Skeletal muscle satellite cell (primary cell): ENCODE data around the gene SSPN.

Source experiments
- H3K27me3 ChIP-seq: 2 replicates; pipeline ENCODE4 v1.7.0; 2013; ENCODE audit warnings: low read length; ENCODE audit not compliant: control insufficient read depth, insufficient read depth
- H3K36me3 ChIP-seq: 2 replicates; pipeline ENCODE4 v1.7.0; 2013; ENCODE audit warnings: mild to moderate bottlenecking, control low read depth, low read length; ENCODE audit not compliant: insufficient read depth
- H3K4me1 ChIP-seq: 2 replicates; pipeline ENCODE4 v1.7.0; 2013; ENCODE audit warnings: low read length; ENCODE audit not compliant: control insufficient read depth, insufficient read depth
- H3K4me2 ChIP-seq: 2 replicates; pipeline ENCODE4 v1.7.0; 2013; ENCODE audit warnings: mild to moderate bottlenecking, low read length
- H3K4me3 ChIP-seq: 2 replicates; pipeline ENCODE4 v1.7.0; 2013; ENCODE audit warnings: low read length
- H3K9ac ChIP-seq: 2 replicates; pipeline ENCODE4 v1.7.0; 2013; ENCODE audit warnings: mild to moderate bottlenecking, low read depth, low read length, moderate library complexity
- H3K9me3 ChIP-seq: replicated peaks from 2 replicates; pipeline ENCODE4 v1.7.0; 2013; ENCODE audit warnings: mild to moderate bottlenecking, control low read depth, low read length

SSPN gene

GRCh38 chr12:26188641-26189040 lies 6.7 kb upstream of the SSPN start:
- Histone ChIP-seq H3K9me3 (no peaks in the 10 kb centered on the region), H3K4me3 (no peak overlapping the region), H3K4me1 (peaks cover 20% of the 10 kb centered on the region), H3K9ac (no peak overlapping the region), H3K27me3 (no peaks in the 10 kb centered on the region), H3K36me3 (no peaks in the 10 kb centered on the region), H3K4me2 (no peak overlapping the region)

GRCh38 chr12:26192142-26192541 lies 3.2 kb upstream of the SSPN start:
- Histone ChIP-seq H3K4me3 (no peak overlapping the region), H3K4me2 (no peak overlapping the region), H3K36me3 (no peaks in the 10 kb centered on the region), H3K27me3 (no peaks in the 10 kb centered on the region), H3K9me3 (no peaks in the 10 kb centered on the region), H3K4me1 (peaks cover 32% of the 10 kb centered on the region), H3K9ac (no peak overlapping the region)

- no peaks in the 10 kb centered on the region for H3K9me3 ChIP-seq
- H3K4me2 ChIP-seq: no peak overlapping the region
- no peak overlapping the region for H3K9ac ChIP-seq
- H3K27me3 ChIP-seq: no peaks in the 10 kb centered on the region
- no peak overlapping the region for H3K4me3 ChIP-seq
- H3K4me1 ChIP-seq: peaks cover 27% of the 10 kb centered on the region
- no peaks in the 10 kb centered on the region for H3K36me3 ChIP-seq
Measured at GRCh38 chr12:26193539-26193938, 1.8 kb upstream of the SSPN start.

GRCh38 chr12:26195641-26196420 lies 458 bp downstream of the SSPN start:
- Histone ChIP-seq H3K36me3 (no peaks in the 10 kb centered on the region), H3K4me1 (peaks cover 32% of the 10 kb centered on the region), H3K27me3 (no peaks in the 10 kb centered on the region), H3K4me2 (peak overlapping the region; percentile 95), H3K4me3 (peak overlapping the region; percentile 76), H3K9me3 (no peaks in the 10 kb centered on the region), H3K9ac (peak overlapping the region; percentile 84)

GRCh38 chr12:26196421-26196716 lies 996 bp downstream of the SSPN start:
- peak overlapping the region; percentile 84 for H3K9ac ChIP-seq
- peak overlapping the region; percentile 76 for H3K4me3 ChIP-seq

GRCh38 chr12:26197832-26198231 lies 2.5 kb downstream of the SSPN start:
- Histone ChIP-seq H3K36me3 (no peaks in the 10 kb centered on the region), H3K4me2 (no peak overlapping the region), H3K4me1 (peaks cover 32% of the 10 kb centered on the region), H3K4me3 (no peak overlapping the region), H3K9me3 (no peaks in the 10 kb centered on the region), H3K9ac (no peak overlapping the region), H3K27me3 (no peaks in the 10 kb centered on the region)

More at GRCh38 chr12:26196421-26196716, 996 bp downstream of the SSPN start:
- Histone ChIP-seq H3K4me2 (peak overlapping the region; percentile 95), H3K4me1 (peaks cover 32% of the 10 kb centered on the region), H3K36me3 (no peaks in the 10 kb centered on the region), H3K9me3 (no peaks in the 10 kb centered on the region), H3K27me3 (no peaks in the 10 kb centered on the region)

- Histone ChIP-seq H3K9ac (no peak overlapping the region), H3K4me2 (peak overlapping the region; percentile 1)
Measured at GRCh38 chr12:26198742-26199141, 3.4 kb downstream of the SSPN start.

GRCh38 chr12:26203167-26203780 lies 7.9 kb downstream of the SSPN start:
- no peak overlapping the region for H3K4me3 ChIP-seq

More at GRCh38 chr12:26198742-26199141, 3.4 kb downstream of the SSPN start:
- H3K36me3 ChIP-seq: no peaks in the 10 kb centered on the region
- H3K27me3 ChIP-seq: no peaks in the 10 kb centered on the region
- H3K4me1 ChIP-seq: peaks cover 32% of the 10 kb centered on the region
- H3K9me3 ChIP-seq: no peaks in the 10 kb centered on the region
- H3K4me3 ChIP-seq: no peak overlapping the region

GRCh38 chr12:26204612-26205289 lies 9.4 kb downstream of the SSPN start:
- Histone ChIP-seq H3K9me3 (no peaks in the 10 kb centered on the region), H3K36me3 (no peaks in the 10 kb centered on the region), H3K4me1 (no peaks in the 10 kb centered on the region), H3K27me3 (no peaks in the 10 kb centered on the region), H3K9ac (no peak overlapping the region), H3K4me3 (no peak overlapping the region), H3K4me2 (peak overlapping the region; percentile 37)

More at GRCh38 chr12:26203167-26203780, 7.9 kb downstream of the SSPN start:
- Histone ChIP-seq H3K9ac (no peak overlapping the region), H3K36me3 (no peaks in the 10 kb centered on the region), H3K4me1 (peaks cover 10% of the 10 kb centered on the region), H3K9me3 (no peaks in the 10 kb centered on the region), H3K4me2 (no peak overlapping the region), H3K27me3 (no peaks in the 10 kb centered on the region)

GRCh38 chr12:26205298-26205697 lies 9.9 kb downstream of the SSPN start:
- no peak overlapping the region for H3K9ac ChIP-seq

GRCh38 chr12:26205941-26206340 lies 10.6 kb downstream of the SSPN start:
- no peaks in the 10 kb centered on the region for H3K9me3 ChIP-seq
- H3K36me3 ChIP-seq: no peaks in the 10 kb centered on the region
- H3K4me1 ChIP-seq: no peaks in the 10 kb centered on the region
- no peak overlapping the region for H3K4me3 ChIP-seq
- H3K4me2 ChIP-seq: no peak overlapping the region
- no peaks in the 10 kb centered on the region for H3K27me3 ChIP-seq
- H3K9ac ChIP-seq: no peak overlapping the region

More at GRCh38 chr12:26205298-26205697, 9.9 kb downstream of the SSPN start:
- no peaks in the 10 kb centered on the region for H3K27me3 ChIP-seq
- no peak overlapping the region for H3K4me2 ChIP-seq
- no peaks in the 10 kb centered on the region for H3K36me3 ChIP-seq
- no peaks in the 10 kb centered on the region for H3K4me1 ChIP-seq
- H3K4me3 ChIP-seq: no peak overlapping the region
- no peaks in the 10 kb centered on the region for H3K9me3 ChIP-seq
